Measurements from ENCODE around the gene ST7. TPM values are rescaled to one million over a fixed set of nuclear protein-coding genes. Genes with fewer than 3 reads are reported as not detected.

The ST7 gene
- total and polyA plus RNA-seq, 2 of the 13 experiments (the other 11 are each of a cell fraction or from before 2014, with no cell fraction given): 17.3 to 23.5 TPM

DNA sequence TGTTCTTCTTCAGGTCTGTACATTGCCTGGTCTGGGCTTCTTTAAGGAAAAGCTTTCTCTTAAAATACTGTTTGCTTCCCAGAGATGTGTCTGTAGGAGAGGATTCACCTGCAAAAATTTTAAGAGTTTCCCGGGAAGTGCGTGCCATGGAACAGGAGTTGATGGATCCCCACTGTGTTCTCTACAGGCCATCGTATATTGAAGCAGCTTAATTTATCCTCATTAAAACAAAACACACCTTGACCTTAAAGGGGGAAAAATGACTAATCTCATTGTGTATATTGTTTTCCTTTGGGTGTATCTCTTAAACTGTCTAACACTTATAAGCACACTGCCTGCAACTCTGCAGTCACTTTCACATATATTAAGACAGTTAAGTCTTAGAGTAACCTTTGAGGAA lies 111.4 kb downstream of the ST7 start:
- DNase-seq (ENCODE audit: low spot score): no peak
- H3K9me3 ChIP-seq (ENCODE audit: low read length): no peaks in the 10 kb centered on the region

More for the DNA sequence above, 111.4 kb downstream of the ST7 start:
- FAIRE-seq: no peak
- ChIA-PET CTCF (ENCODE audit: low intra/inter-chr PET ratio, low total read pairs) (no interaction called here), POLR2A (no interaction called here)
- BruUV-seq (replicated peaks): no TSS peak
- no peak overlapping the region for H3K4me3 ChIP-seq (replicated peaks in 1 of 3; ENCODE audit: insufficient read depth in 1 of 3, low read depth in 2 of 3, low read length in 3 of 3)
- no peaks in the 10 kb centered on the region; a peak in 1 of 5 replicates for H3K27me3 ChIP-seq (ENCODE audit: control insufficient read depth in 1 of 2, insufficient read depth in 2 of 2, low read length in 2 of 2)
- H3K27ac ChIP-seq (ENCODE audit: extremely low read length, insufficient read depth, low read length): no peak overlapping the region
- intact Hi-C loops (cut with micrococcal nuclease; ENCODE audit: unreplicated experiment) (no loop called here), in situ Hi-C loops (cut with HindIII; ENCODE audit: extremely low pct_ligation_motif_present, low pct_unique_long_range_greater_than_20kb) (no loop called here)
- WGBS (ENCODE audit: low lambda C conversion rate): 96% methylated on average over 3 of the region's 3 CpGs
- H3K36me3 ChIP-seq (replicated peaks in 1 of 2; ENCODE audit: control insufficient read depth in 1 of 2, insufficient read depth in 2 of 2, low read length in 2 of 2): no peaks in the 10 kb centered on the region
- no peak overlapping the region for H3K4me2 ChIP-seq (ENCODE audit: low read depth, low read length)
- no peak overlapping the region for H2AFZ ChIP-seq (ENCODE audit: low read length)
- ATAC-seq: no peak
- peaks cover 5% of the 10 kb centered on the region for H3K4me1 ChIP-seq (ENCODE audit: insufficient read depth, low read length)
- no peak overlapping the region for H3K9ac ChIP-seq (ENCODE audit: insufficient read depth, low read depth, low read length)
- no peaks in the 10 kb centered on the region for H3K79me2 ChIP-seq (ENCODE audit: insufficient read depth, low read length)
- no peak for TF ChIP-seq REL (CRISPR knock-in tag; conservative IDR thresholded peaks at IDR 0.05)
- no peak for TF ChIP-seq FOXA1 (IDR thresholded peaks at IDR 0.05)
- no peak for TF ChIP-seq FOXA1 (CRISPR knock-in tag; IDR thresholded peaks at IDR 0.05)
- TF ChIP-seq, protein P1, sequence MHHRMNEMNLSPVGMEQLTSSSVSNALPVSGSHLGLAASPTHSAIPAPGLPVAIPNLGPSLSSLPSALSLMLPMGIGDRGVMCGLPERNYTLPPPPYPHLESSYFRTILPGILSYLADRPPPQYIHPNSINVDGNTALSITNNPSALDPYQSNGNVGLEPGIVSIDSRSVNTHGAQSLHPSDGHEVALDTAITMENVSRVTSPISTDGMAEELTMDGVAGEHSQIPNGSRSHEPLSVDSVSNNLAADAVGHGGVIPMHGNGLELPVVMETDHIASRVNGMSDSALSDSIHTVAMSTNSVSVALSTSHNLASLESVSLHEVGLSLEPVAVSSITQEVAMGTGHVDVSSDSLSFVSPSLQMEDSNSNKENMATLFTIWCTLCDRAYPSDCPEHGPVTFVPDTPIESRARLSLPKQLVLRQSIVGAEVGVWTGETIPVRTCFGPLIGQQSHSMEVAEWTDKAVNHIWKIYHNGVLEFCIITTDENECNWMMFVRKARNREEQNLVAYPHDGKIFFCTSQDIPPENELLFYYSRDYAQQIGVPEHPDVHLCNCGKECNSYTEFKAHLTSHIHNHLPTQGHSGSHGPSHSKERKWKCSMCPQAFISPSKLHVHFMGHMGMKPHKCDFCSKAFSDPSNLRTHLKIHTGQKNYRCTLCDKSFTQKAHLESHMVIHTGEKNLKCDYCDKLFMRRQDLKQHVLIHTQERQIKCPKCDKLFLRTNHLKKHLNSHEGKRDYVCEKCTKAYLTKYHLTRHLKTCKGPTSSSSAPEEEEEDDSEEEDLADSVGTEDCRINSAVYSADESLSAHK (CRISPR knock-in tag; IDR thresholded peaks at IDR 0.05; ENCODE audit: borderline replicate concordance): no peak
- no peak for TF ChIP-seq ZNF619 (CRISPR knock-in tag; IDR thresholded peaks at IDR 0.05)
- no peak for TF ChIP-seq SRY (CRISPR knock-in tag; IDR thresholded peaks at IDR 0.05)
- no peak for TF ChIP-seq ARID2 (CRISPR knock-in tag; IDR thresholded peaks at IDR 0.05; ENCODE audit: borderline replicate concordance)
- no peak for TF ChIP-seq POLR2G (IDR thresholded peaks at IDR 0.05; ENCODE audit: low read depth, low read length)
- no peak for TF ChIP-seq ZNF12 (CRISPR knock-in tag; IDR thresholded peaks at IDR 0.05)
- no peak for TF ChIP-seq SP5 (CRISPR knock-in tag; IDR thresholded peaks at IDR 0.05; ENCODE audit: borderline replicate concordance, low read depth)
- TF ChIP-seq CBFB (CRISPR knock-in tag; IDR thresholded peaks at IDR 0.05): no peak
- TF ChIP-seq, protein P2, sequence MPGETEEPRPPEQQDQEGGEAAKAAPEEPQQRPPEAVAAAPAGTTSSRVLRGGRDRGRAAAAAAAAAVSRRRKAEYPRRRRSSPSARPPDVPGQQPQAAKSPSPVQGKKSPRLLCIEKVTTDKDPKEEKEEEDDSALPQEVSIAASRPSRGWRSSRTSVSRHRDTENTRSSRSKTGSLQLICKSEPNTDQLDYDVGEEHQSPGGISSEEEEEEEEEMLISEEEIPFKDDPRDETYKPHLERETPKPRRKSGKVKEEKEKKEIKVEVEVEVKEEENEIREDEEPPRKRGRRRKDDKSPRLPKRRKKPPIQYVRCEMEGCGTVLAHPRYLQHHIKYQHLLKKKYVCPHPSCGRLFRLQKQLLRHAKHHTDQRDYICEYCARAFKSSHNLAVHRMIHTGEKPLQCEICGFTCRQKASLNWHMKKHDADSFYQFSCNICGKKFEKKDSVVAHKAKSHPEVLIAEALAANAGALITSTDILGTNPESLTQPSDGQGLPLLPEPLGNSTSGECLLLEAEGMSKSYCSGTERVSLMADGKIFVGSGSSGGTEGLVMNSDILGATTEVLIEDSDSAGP (CRISPR knock-in tag; IDR thresholded peaks at IDR 0.05; ENCODE audit: borderline replicate concordance): no peak
- no peak for TF ChIP-seq GFI1 (CRISPR knock-in tag; IDR thresholded peaks at IDR 0.05; ENCODE audit: borderline replicate concordance)
- TF ChIP-seq, protein P3, sequence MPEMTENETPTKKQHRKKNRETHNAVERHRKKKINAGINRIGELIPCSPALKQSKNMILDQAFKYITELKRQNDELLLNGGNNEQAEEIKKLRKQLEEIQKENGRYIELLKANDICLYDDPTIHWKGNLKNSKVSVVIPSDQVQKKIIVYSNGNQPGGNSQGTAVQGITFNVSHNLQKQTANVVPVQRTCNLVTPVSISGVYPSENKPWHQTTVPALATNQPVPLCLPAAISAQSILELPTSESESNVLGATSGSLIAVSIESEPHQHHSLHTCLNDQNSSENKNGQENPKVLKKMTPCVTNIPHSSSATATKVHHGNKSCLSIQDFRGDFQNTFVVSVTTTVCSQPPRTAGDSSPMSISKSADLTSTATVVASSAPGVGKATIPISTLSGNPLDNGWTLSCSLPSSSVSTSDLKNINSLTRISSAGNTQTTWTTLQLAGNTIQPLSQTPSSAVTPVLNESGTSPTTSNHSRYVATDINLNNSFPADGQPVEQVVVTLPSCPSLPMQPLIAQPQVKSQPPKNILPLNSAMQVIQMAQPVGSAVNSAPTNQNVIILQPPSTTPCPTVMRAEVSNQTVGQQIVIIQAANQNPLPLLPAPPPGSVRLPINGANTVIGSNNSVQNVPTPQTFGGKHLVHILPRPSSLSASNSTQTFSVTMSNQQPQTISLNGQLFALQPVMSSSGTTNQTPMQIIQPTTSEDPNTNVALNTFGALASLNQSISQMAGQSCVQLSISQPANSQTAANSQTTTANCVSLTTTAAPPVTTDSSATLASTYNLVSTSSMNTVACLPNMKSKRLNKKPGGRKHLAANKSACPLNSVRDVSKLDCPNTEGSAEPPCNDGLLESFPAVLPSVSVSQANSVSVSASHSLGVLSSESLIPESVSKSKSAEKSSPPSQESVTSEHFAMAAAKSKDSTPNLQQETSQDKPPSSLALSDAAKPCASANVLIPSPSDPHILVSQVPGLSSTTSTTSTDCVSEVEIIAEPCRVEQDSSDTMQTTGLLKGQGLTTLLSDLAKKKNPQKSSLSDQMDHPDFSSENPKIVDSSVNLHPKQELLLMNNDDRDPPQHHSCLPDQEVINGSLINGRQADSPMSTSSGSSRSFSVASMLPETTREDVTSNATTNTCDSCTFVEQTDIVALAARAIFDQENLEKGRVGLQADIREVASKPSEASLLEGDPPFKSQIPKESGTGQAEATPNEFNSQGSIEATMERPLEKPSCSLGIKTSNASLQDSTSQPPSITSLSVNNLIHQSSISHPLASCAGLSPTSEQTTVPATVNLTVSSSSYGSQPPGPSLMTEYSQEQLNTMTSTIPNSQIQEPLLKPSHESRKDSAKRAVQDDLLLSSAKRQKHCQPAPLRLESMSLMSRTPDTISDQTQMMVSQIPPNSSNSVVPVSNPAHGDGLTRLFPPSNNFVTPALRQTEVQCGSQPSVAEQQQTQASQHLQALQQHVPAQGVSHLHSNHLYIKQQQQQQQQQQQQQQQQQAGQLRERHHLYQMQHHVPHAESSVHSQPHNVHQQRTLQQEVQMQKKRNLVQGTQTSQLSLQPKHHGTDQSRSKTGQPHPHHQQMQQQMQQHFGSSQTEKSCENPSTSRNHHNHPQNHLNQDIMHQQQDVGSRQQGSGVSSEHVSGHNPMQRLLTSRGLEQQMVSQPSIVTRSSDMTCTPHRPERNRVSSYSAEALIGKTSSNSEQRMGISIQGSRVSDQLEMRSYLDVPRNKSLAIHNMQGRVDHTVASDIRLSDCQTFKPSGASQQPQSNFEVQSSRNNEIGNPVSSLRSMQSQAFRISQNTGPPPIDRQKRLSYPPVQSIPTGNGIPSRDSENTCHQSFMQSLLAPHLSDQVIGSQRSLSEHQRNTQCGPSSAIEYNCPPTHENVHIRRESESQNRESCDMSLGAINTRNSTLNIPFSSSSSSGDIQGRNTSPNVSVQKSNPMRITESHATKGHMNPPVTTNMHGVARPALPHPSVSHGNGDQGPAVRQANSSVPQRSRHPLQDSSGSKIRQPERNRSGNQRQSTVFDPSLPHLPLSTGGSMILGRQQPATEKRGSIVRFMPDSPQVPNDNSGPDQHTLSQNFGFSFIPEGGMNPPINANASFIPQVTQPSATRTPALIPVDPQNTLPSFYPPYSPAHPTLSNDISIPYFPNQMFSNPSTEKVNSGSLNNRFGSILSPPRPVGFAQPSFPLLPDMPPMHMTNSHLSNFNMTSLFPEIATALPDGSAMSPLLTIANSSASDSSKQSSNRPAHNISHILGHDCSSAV (CRISPR knock-in tag; IDR thresholded peaks at IDR 0.05; ENCODE audit: borderline replicate concordance): no peak
- H4K20me1 ChIP-seq (ENCODE audit: insufficient read depth, low read length): no peaks in the 10 kb centered on the region
